Neural cell (in vitro differentiated cells): ENCODE data around the gene METAP1D. TPM values are rescaled to one million over a fixed set of nuclear protein-coding genes. Genes with fewer than 3 reads are reported as not detected.

Experiments used
- H2AFZ ChIP-seq: fragments of 200-600, 300-800 bp; sonication (generic), shearing (Covaris generic); 2 replicates; pipeline ENCODE4 v1.6.0; 2014; ENCODE audit warnings: low read depth, mild to moderate bottlenecking, antibody characterized with exemption, low read length, moderate library complexity
- H3F3A ChIP-seq: fragments of 200-600 bp; shearing (Covaris generic); 2 replicates; pipeline ENCODE4 v1.6.1; 2016; ENCODE audit warnings: mild to moderate bottlenecking, moderate library complexity, mixed read lengths, antibody characterized with exemption, low read length; ENCODE audit not compliant: insufficient read depth, poor library complexity, severe bottlenecking
- H3K27ac ChIP-seq: fragments of 200-600, 300-800 bp; sonication (generic), shearing (Covaris generic); 2 replicates; pipeline ENCODE4 v1.5.1; 2014; ENCODE audit warnings: mild to moderate bottlenecking, low read length, moderate library complexity
- H3K27me3 ChIP-seq: fragments of 300-800, 200-600 bp; sonication (generic), shearing (Covaris generic); 2 replicates; pipeline ENCODE4 v1.6.0; 2014; ENCODE audit warnings: mild to moderate bottlenecking, low read depth, low read length, moderate library complexity; ENCODE audit not compliant: insufficient read depth
- H3K36me3 ChIP-seq: fragments of 300-800, 200-600 bp; sonication (generic), shearing (Covaris generic); 2 replicates; pipeline ENCODE4 v1.5.1; 2014; ENCODE audit warnings: mild to moderate bottlenecking, antibody characterized with exemption, low read length, moderate library complexity; ENCODE audit not compliant: insufficient read depth
- H3K4me2 ChIP-seq: fragments of 300-800, 200-600 bp; sonication (generic), shearing (Covaris generic); 2 replicates; pipeline ENCODE4 v1.6.0; 2014; ENCODE audit warnings: mild to moderate bottlenecking, low read length
- H3K4me3 ChIP-seq: fragments of 300-800, 200-600 bp; sonication (generic), shearing (Covaris generic); 2 replicates; pipeline ENCODE4 v1.5.1; 2014; ENCODE audit warnings: mild to moderate bottlenecking, low read length, moderate library complexity
- H3K79me2 ChIP-seq: fragments of 200-600 bp; shearing (Covaris generic); replicated peaks from 2 replicates; pipeline ENCODE4 v1.6.0; 2014; ENCODE audit warnings: mild to moderate bottlenecking, low read length, moderate library complexity; ENCODE audit not compliant: insufficient read depth
- H3K9ac ChIP-seq: fragments of 300-800, 200-600 bp; sonication (generic), shearing (Covaris generic); 2 replicates; pipeline ENCODE4 v1.6.1; 2016; ENCODE audit warnings: mild to moderate bottlenecking, low read length, mixed read lengths
- H3K9me2 ChIP-seq: fragments of 200-600 bp; shearing (Covaris generic); 2 replicates; pipeline ENCODE4 v1.6.1; 2016; ENCODE audit warnings: mild to moderate bottlenecking, low read length, mixed read lengths; ENCODE audit not compliant: insufficient read depth
- H3K9me3 ChIP-seq: fragments of 200-600, 300-800 bp; sonication (generic), shearing (Covaris generic); 2 replicates; pipeline ENCODE4 v1.6.1; 2016; ENCODE audit warnings: mild to moderate bottlenecking, mixed run types, low read length, moderate library complexity, mixed read lengths
- H4K20me1 ChIP-seq: fragments of 200-600 bp; shearing (Covaris generic); 2 replicates; pipeline ENCODE4 v1.6.1; 2016; ENCODE audit warnings: mild to moderate bottlenecking, mixed run types; ENCODE audit not compliant: insufficient read depth
- EP300 ChIP-seq: fragments of 450-650 bp; conservative IDR thresholded peaks from 2 replicates; pipeline ENCODE4 v1.6.1; 2014; ENCODE audit warnings: antibody characterized with exemption, mild to moderate bottlenecking, moderate library complexity; ENCODE audit not compliant: poor library complexity, severe bottlenecking
- EZH2 ChIP-seq: fragments of 200-600, 300-800 bp; shearing (Covaris generic), sonication (generic); IDR thresholded peaks from 2 replicates; pipeline ENCODE4 v1.6.1; 2014; ENCODE audit warnings: antibody characterized with exemption, low read length, borderline replicate concordance, mild to moderate bottlenecking; ENCODE audit not compliant: insufficient read depth, poor library complexity, severe bottlenecking
- MXI1 ChIP-seq: fragments of 450-650 bp; conservative IDR thresholded peaks from 2 replicates; pipeline ENCODE4 v1.6.1; 2014; ENCODE audit warnings: antibody characterized with exemption, mild to moderate bottlenecking; ENCODE audit not compliant: poor library complexity, severe bottlenecking
- POLR2AphosphoS5 ChIP-seq: IDR thresholded peaks from 2 replicates; pipeline ENCODE4 v1.6.1; 2012
- RAD21 ChIP-seq: fragments of 450-650 bp; conservative IDR thresholded peaks from 2 replicates; pipeline ENCODE4 v1.6.1; 2014; ENCODE audit warnings: antibody characterized with exemption, mild to moderate bottlenecking, moderate library complexity
- SMC3 ChIP-seq: fragments of 450-650 bp; conservative IDR thresholded peaks from 2 replicates; pipeline ENCODE4 v1.6.1; 2014; ENCODE audit warnings: antibody characterized with exemption, mild to moderate bottlenecking, moderate library complexity; ENCODE audit not compliant: poor library complexity
- TAF1 ChIP-seq: IDR thresholded peaks from 2 replicates; pipeline ENCODE4 v1.6.1; 2012; ENCODE audit warnings: low read depth
- polyA plus RNA-seq: library from polyadenylated mRNA; depleted of rRNA; stranded (reverse); fragments of >200 nt; gene quantifications from 2 replicates; pipeline ENCODE4 v1.2.3, GENCODE V29; 2014
- TF ChIP-seq, protein P1 (sequence below): IDR thresholded peaks from 2 replicates; pipeline ENCODE4 v1.6.1; 2012; ENCODE audit warnings: borderline replicate concordance
- TF ChIP-seq, protein P2 (sequence below): fragments of 450-650 bp; IDR thresholded peaks from 2 replicates; pipeline ENCODE4 v1.5.1; 2014; ENCODE audit warnings: antibody characterized with exemption, mild to moderate bottlenecking, moderate library complexity; ENCODE audit not compliant: poor library complexity, severe bottlenecking

The METAP1D gene
- polyA plus RNA-seq, 1 donor from 2014 or later: 5.4 TPM

DNA sequence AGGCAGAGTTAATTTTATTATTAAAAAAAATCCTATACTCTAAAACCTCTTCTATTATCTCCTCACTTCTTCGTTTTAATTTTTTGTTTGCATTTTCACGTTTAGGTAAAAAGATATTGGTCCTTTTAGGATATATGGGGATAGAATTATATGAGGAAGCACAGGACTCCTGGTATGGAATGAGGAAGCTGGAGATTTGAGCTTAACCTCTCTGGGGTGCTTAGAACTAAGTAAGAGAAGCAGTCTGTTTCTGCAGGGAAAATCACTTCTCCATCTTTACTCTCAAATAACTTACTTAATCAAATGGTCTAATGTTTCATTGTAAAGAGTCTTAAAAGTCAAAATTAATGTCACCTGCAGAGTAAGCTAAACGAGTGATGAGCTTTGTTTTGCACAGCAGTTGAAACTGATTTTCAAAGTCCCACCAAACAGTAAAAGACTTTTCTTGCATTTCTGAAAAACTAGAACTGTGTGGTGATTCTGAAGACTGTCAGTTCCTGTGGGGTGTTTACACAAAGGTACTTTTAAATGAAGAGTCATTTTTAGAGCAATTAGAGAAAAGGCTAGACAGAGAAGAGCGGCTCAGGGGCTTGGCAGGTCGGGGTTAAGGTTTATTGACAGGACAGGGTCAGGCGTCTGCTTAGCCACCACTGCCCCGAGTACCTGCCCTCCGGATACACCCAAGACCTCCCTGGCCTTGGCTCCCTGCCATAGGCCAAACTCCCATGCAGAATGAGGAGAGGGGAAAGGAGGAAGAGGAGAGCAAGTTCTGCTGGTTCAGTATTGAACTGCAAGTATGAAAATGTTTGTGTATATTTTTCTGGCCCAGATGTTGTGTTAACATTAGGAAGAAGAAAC lies 21.6 kb downstream of the METAP1D start:
- TF ChIP-seq SMC3: no peak
- no peak for TF ChIP-seq EP300
- no peak for TF ChIP-seq MXI1
- TF ChIP-seq EZH2: no peak
- no peak for TF ChIP-seq RAD21
- TF ChIP-seq, protein P1, sequence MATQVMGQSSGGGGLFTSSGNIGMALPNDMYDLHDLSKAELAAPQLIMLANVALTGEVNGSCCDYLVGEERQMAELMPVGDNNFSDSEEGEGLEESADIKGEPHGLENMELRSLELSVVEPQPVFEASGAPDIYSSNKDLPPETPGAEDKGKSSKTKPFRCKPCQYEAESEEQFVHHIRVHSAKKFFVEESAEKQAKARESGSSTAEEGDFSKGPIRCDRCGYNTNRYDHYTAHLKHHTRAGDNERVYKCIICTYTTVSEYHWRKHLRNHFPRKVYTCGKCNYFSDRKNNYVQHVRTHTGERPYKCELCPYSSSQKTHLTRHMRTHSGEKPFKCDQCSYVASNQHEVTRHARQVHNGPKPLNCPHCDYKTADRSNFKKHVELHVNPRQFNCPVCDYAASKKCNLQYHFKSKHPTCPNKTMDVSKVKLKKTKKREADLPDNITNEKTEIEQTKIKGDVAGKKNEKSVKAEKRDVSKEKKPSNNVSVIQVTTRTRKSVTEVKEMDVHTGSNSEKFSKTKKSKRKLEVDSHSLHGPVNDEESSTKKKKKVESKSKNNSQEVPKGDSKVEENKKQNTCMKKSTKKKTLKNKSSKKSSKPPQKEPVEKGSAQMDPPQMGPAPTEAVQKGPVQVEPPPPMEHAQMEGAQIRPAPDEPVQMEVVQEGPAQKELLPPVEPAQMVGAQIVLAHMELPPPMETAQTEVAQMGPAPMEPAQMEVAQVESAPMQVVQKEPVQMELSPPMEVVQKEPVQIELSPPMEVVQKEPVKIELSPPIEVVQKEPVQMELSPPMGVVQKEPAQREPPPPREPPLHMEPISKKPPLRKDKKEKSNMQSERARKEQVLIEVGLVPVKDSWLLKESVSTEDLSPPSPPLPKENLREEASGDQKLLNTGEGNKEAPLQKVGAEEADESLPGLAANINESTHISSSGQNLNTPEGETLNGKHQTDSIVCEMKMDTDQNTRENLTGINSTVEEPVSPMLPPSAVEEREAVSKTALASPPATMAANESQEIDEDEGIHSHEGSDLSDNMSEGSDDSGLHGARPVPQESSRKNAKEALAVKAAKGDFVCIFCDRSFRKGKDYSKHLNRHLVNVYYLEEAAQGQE: no peak
- TF ChIP-seq POLR2AphosphoS5: no peak
- TF ChIP-seq, protein P2, sequence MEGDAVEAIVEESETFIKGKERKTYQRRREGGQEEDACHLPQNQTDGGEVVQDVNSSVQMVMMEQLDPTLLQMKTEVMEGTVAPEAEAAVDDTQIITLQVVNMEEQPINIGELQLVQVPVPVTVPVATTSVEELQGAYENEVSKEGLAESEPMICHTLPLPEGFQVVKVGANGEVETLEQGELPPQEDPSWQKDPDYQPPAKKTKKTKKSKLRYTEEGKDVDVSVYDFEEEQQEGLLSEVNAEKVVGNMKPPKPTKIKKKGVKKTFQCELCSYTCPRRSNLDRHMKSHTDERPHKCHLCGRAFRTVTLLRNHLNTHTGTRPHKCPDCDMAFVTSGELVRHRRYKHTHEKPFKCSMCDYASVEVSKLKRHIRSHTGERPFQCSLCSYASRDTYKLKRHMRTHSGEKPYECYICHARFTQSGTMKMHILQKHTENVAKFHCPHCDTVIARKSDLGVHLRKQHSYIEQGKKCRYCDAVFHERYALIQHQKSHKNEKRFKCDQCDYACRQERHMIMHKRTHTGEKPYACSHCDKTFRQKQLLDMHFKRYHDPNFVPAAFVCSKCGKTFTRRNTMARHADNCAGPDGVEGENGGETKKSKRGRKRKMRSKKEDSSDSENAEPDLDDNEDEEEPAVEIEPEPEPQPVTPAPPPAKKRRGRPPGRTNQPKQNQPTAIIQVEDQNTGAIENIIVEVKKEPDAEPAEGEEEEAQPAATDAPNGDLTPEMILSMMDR: no peak

DNA sequence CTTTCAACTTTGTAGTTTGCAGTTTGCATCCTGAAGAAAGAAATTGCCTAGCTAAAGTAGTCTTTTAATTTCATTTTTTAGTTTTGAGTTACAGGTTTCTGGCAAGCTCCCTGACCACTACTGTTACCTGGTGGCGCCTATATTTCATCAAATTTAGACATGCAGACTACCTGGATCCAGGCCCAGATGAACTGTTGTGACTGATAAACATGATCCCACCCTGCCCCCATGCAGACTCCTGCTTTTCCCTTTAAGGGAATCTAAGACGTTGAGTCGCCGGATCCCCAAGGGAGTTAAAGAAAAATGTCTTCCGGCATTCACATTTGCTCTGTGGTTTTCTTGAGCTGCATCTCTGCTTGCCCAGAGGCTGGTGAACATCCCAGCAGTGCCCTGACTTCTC lies 22.2 kb downstream of the METAP1D start:
- no peak overlapping the region for H2AFZ ChIP-seq
- TF ChIP-seq, protein P1: no peak
- TF ChIP-seq EP300 (no peak), SMC3 (no peak), POLR2AphosphoS5 (no peak), TAF1 (no peak), EZH2 (no peak)
- TF ChIP-seq, protein P2: no peak
- no peaks in the 10 kb centered on the region for H3K36me3 ChIP-seq
- no peaks in the 10 kb centered on the region for H3K79me2 ChIP-seq
- H4K20me1 ChIP-seq: no peaks in the 10 kb centered on the region
- no peaks in the 10 kb centered on the region for H3K27me3 ChIP-seq
- H3K9ac ChIP-seq: no peak overlapping the region
- H3K9me2 ChIP-seq: no peaks in the 10 kb centered on the region
- no peak overlapping the region for H3K27ac ChIP-seq
- no peak overlapping the region for H3K4me2 ChIP-seq
- no peaks in the 10 kb centered on the region for H3F3A ChIP-seq
- H3K9me3 ChIP-seq: no peaks in the 10 kb centered on the region
- no peak overlapping the region for H3K4me3 ChIP-seq

More for the DNA sequence above, 21.6 kb downstream of the METAP1D start:
- Histone ChIP-seq H3K79me2 (no peaks in the 10 kb centered on the region), H3K27me3 (no peaks in the 10 kb centered on the region), H2AFZ (no peak overlapping the region), H3K4me2 (no peak overlapping the region), H3K27ac (no peak overlapping the region), H4K20me1 (no peaks in the 10 kb centered on the region), H3K9me2 (no peaks in the 10 kb centered on the region), H3K9ac (no peak overlapping the region), H3F3A (no peaks in the 10 kb centered on the region), H3K36me3 (no peaks in the 10 kb centered on the region), H3K9me3 (no peaks in the 10 kb centered on the region), H3K4me3 (no peak overlapping the region)
